Skin epidermis (tissue), 12 donors: ENCODE measurements around the gene CSTPP1.
"Not testable (repeated sequence)": the region's sequence is repeated elsewhere in the genome, so short reads cannot be mapped to it uniquely, and the experiment has no call there.

Source experiments
- H3K27ac ChIP-seq, 21 experiments: fragments of 200-600 bp; sonication (generic) in 11 of 21; one replicate each; pipeline ENCODE4 v1.5.0; 2020; ENCODE audit warnings: mild to moderate bottlenecking in 3 of 21, inconsistent platforms in 2 of 21, moderate library complexity in 2 of 21
- H3K4me3 ChIP-seq, 7 experiments: fragments of 200-600 bp; sonication (generic) in 2 of 7; one replicate each; pipeline ENCODE4 v1.5.0; 2020; ENCODE audit warnings: inconsistent platforms in 2 of 7, mild to moderate bottlenecking in 2 of 7, moderate library complexity in 1 of 7

CSTPP1 gene

DNA sequence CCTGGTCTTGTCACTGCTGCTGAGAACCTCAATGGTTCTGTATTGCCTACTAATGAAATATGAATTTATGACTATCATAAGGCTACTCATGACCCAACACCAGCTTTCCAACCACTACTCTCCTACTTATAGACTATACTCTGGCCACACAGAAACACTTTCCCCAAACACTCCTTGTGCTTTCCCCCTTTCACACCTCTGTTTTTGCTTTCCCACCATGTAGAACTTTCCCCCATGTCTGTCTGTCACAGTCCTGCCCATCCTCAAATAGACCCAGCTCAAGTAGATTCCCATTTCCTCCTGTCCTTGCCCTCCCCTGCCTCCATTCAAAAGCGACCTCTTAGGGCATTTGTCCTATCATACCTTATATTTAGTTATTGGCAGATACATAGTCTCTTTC is 134.2 kb downstream of the CSTPP1 start:
- no peak overlapping the region for H3K4me3 ChIP-seq
- H3K27ac ChIP-seq, result peak overlapping the region in 8 of 21 experiments; percentile 17 to 66 (median 42)

- Histone ChIP-seq H3K27ac (peak overlapping the region in 10 of 21 experiments; percentile 17 to 66 (median 42)), H3K4me3 (no peak overlapping the region)
These were observed 134.8 kb downstream of the CSTPP1 start for GRCh38 chr11:47071341-47071740.

DNA sequence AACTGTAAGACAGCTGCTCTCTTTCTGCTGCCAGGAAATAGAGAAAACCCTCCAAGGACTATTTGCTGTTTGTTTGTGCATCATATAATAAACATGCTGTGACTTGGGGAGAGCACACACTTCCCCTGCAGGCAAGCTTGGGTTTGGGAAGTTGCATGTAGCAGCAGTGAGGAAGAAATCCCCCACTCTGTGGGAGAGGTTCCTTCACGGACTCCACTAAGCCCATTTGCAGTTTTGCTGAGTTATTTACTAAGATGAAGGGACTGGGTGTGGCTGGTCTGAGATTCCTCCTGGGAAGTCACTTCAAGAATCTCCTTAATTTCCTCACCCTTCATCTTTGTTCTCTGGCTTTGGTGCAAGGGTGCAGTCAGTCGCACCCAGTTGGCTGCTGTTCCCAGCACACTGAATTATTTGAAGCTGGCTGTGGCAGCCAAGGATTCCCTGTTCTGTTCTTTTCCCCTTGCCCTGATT is 135.3 kb downstream of the CSTPP1 start:
- no peak overlapping the region for H3K4me3 ChIP-seq
- H3K27ac ChIP-seq, result peak overlapping the region in 10 of 21 experiments; percentile 17 to 62 (median 40)

- Histone ChIP-seq H3K4me3 (no peak overlapping the region), H3K27ac (no peak overlapping the region)
These were observed 142.4 kb downstream of the CSTPP1 start for GRCh38 chr11:47078751-47079521.

DNA sequence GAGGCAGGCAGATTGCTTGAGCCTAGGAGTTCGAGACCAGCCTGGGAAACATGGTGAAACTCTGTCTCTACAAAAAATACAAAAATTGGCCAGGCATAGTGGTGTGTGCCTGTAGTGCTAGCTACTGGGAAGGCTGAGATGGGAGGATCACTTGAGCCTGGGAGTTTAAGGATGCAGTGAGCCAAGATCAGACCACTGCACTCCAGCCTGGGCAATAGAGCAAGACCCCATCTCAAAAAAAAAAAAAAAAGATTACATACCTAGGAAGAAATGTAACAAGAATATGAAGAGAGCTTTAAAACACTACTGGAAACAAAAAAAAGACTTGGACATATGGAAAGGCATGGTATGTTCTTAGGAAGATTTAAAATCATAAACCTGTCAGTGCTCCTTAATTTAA is 144.2 kb downstream of the CSTPP1 start:
- not testable (repeated sequence) for H3K27ac ChIP-seq, H3K4me3 ChIP-seq

DNA sequence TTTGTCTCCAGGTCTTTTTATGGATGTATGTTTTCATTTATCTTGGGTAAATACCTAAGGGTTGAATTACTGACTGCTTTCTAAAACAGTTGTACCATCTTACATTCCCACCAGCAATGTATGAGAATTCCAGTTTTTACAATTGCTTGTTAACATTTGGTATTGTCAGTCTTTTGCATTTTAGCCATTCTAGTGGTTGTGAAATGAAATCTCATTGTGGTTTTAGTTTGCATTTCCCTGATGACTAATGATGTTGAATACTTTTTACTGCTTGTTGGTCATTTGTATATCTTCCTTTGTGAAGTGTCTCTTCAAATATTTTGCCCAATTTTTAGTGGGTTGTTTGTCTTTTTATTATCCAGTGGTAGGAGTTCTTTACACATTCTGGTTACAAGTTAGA is 147.4 kb downstream of the CSTPP1 start:
- no peak overlapping the region for H3K27ac ChIP-seq
- H3K4me3 ChIP-seq, result no peak overlapping the region

- Histone ChIP-seq H3K4me3 (no peak overlapping the region), H3K27ac (no peak overlapping the region)
These were observed 151.2 kb downstream of the CSTPP1 start for GRCh38 chr11:47087801-47088200.

DNA sequence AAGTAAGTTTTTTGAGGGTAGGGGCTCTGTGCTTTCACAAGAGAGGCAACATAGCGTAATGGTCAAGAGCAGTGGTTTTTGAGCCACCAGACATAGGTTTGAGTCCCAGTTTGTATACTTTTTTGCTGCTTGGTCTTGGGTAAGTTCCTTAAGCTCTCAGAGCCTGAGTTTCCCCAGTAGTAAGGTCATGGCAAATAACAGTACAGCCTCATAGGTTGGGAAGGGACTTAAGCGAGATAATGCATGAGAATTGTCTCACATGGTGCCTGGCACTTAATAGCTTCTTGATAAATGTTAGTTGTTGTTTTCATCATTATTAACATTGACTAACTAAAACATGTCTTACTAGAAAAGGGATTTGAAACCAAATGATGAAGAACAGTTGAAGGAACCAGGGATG is 157.0 kb downstream of the CSTPP1 start:
- H3K4me3 ChIP-seq, result no peak overlapping the region
- no peak overlapping the region for H3K27ac ChIP-seq

DNA sequence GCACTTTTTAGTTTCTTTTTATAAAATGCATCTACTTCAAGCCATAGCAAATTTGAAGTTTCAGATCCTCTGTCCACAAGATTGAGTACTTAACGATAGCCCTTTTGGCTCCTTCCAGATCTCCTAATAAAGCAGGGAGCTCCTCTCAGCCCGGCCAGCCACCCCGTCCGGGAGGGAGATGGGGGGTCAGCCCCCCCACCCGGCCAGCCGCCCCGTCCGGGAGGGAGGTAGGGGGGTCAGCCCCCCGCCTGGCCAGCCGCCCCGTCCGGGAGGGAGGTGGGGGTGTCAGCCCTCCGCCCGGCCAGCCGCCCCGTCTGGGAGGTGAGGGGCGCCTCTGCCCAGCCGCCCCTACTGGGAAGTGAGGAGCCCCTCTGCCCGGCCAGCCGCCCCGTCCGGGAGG is 160.3 kb downstream of the CSTPP1 start:
- H3K4me3 ChIP-seq, H3K27ac ChIP-seq: not testable (repeated sequence)

DNA sequence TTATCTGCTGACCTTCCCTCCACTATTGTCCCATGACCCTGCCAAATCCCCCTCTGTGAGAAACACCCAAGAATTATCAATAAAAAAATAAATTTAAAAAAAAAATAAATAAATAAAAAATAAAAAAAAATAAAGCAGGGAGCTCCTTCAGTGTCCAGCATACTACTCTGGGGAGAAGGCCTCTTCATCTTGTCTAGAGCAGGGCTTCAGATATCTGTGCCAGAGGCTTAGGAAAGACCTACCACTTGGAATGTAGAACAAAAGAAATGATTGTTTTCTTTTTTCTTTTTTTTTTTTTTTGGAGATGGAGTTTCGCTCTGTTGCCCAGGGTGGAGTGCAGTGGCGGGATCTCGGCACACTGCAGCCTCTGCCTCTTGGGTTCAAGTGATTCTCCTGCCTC is 161.7 kb downstream of the CSTPP1 start:
- H3K27ac ChIP-seq, H3K4me3 ChIP-seq: not testable (repeated sequence)

- no peak overlapping the region for H3K4me3 ChIP-seq
- no peak overlapping the region for H3K27ac ChIP-seq
These were observed 162.8 kb downstream of the CSTPP1 start for GRCh38 chr11:47099214-47099917.

- Histone ChIP-seq H3K4me3 (no peak overlapping the region), H3K27ac (no peak overlapping the region)
These were observed 163.4 kb downstream of the CSTPP1 start for GRCh38 chr11:47099918-47100315.

GRCh38 chr11:47101406-47101805 is 164.8 kb downstream of the CSTPP1 start:
- Histone ChIP-seq H3K27ac (no peak overlapping the region), H3K4me3 (no peak overlapping the region)

- H3K4me3 ChIP-seq, result no peak overlapping the region
- peak overlapping the region in 2 of 21 experiments; percentile 1 to 2 for H3K27ac ChIP-seq
These were observed 167.8 kb downstream of the CSTPP1 start for GRCh38 chr11:47104261-47104950.

DNA sequence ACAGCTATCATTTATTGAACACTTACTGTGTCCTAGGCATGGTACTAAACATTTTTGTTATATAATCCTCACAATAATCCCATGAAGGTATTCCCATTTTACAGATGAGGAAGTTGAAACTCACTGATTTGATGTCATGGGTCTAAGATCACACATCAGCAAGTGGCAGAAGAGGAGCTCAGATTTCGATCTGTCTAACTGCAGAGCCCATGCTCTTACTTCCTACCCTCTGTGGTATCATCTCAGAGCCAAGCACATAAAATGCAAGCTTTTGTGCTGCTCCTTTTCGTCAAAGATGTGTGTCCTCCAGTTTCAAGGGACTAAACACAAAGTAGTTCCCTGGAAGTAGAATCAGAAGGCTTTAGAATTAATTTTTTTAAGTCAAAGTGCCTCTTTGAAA is 169.0 kb downstream of the CSTPP1 start:
- no peak overlapping the region for H3K4me3 ChIP-seq
- no peak overlapping the region for H3K27ac ChIP-seq

- Histone ChIP-seq H3K27ac (no peak overlapping the region), H3K4me3 (no peak overlapping the region)
These were observed 169.4 kb downstream of the CSTPP1 start for GRCh38 chr11:47105974-47106373.

DNA sequence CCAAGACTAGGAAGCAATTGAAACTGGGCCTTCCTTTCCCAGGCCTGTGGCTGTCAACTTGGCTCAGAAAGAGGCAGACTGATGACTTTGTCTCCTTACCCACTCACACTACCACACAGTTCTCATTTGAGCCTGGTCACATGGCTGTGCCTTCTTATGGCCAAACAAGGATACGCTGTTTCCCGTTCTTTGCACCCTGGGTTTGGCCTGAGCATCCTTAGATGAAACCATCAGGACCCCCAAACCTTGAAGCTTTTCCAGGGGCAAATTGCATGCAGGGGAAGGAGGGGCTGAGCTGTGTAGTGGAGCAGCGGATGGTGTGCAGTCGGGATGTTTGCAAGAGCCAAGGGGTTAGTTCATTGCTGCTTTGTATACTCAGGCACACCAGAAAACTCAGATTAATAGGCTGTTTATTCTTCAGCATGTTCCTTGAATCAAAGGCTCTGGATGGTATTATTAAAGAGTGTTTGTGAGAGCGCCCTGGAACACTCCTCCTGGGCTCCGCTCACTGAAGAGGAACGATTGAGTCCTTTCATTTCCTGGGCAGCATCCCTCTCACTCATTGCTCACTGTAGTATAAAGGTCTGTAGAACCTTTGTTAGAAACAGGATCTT is 170.3 kb downstream of the CSTPP1 start:
- H3K27ac ChIP-seq, result no peak overlapping the region
- H3K4me3 ChIP-seq, result no peak overlapping the region

GRCh38 chr11:47107744-47108143 is 171.2 kb downstream of the CSTPP1 start:
- no peak overlapping the region for H3K27ac ChIP-seq
- no peak overlapping the region for H3K4me3 ChIP-seq

- H3K4me3 ChIP-seq, result no peak overlapping the region
- H3K27ac ChIP-seq, result no peak overlapping the region
These were observed 171.7 kb downstream of the CSTPP1 start for GRCh38 chr11:47108214-47108613.

DNA sequence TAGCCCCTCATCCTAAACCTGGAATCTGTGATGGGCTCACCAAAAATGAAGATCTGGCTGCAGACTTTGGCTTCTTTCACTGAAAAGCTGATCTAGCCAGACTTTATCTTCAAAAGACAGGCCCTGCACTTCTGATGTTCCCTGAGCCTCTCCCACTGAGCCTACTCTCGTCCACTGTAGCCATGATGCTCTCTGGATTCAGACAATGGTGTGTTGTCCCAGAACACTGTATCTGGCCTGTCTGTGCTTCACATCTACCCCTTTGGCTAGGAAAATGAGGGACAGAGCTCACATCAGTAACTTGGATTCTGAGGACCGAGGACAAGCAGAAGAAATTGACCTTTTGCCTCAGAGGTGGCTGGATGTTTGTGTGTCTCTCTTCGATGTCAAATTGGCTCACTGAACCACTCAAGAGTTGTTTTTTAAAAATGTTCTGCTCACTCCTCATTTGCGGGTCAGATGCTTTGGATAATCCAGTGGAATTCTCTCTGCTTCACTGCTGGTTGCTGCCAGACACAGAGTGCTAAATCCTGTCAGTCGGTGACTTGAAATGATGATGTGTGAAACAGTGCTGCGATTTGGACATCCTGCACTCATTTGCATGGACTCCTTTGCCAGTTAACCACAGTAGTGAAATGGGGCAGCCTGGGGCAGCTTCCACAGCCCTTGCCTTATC is 172.6 kb downstream of the CSTPP1 start:
- H3K27ac ChIP-seq, result peak overlapping the region in 2 of 21 experiments; percentile 8 to 9
- no peak overlapping the region for H3K4me3 ChIP-seq
